LNCaP clone FGC (cell line): ENCODE results near the gene LY6G5C.

Source experiments
- DNase-seq: peaks from one replicate; pipeline ENCODE4 v3.0.0-alpha.2; 2011; ENCODE audit warnings: low read depth
- H3K4me3 ChIP-seq: 2 replicates; pipeline ENCODE4 v1.5.1; 2011; ENCODE audit warnings: mild to moderate bottlenecking, low read depth, low read length, control low read depth
- TF ChIP-seq, protein P1 (sequence below): IDR thresholded peaks from 2 replicates; pipeline ENCODE4 v1.5.1; 2012; ENCODE audit warnings: mild to moderate bottlenecking; ENCODE audit not compliant: control insufficient read depth, insufficient read depth; ENCODE audit errors: extremely low read depth

The LY6G5C gene

GRCh38 chr6:31706599-31706998 is 25.7 kb upstream of the LY6G5C start, which contains the start of gene LY6G6F:
LY6G6F (plus strand) TSS chr6:31706866; CDS start chr6:31706907, 41 bp downstream.
- no peak for DNase-seq
- TF ChIP-seq, protein P1, sequence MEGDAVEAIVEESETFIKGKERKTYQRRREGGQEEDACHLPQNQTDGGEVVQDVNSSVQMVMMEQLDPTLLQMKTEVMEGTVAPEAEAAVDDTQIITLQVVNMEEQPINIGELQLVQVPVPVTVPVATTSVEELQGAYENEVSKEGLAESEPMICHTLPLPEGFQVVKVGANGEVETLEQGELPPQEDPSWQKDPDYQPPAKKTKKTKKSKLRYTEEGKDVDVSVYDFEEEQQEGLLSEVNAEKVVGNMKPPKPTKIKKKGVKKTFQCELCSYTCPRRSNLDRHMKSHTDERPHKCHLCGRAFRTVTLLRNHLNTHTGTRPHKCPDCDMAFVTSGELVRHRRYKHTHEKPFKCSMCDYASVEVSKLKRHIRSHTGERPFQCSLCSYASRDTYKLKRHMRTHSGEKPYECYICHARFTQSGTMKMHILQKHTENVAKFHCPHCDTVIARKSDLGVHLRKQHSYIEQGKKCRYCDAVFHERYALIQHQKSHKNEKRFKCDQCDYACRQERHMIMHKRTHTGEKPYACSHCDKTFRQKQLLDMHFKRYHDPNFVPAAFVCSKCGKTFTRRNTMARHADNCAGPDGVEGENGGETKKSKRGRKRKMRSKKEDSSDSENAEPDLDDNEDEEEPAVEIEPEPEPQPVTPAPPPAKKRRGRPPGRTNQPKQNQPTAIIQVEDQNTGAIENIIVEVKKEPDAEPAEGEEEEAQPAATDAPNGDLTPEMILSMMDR = no peak
- no peak within 1 kb of the TSS for H3K4me3 ChIP-seq

DNA sequence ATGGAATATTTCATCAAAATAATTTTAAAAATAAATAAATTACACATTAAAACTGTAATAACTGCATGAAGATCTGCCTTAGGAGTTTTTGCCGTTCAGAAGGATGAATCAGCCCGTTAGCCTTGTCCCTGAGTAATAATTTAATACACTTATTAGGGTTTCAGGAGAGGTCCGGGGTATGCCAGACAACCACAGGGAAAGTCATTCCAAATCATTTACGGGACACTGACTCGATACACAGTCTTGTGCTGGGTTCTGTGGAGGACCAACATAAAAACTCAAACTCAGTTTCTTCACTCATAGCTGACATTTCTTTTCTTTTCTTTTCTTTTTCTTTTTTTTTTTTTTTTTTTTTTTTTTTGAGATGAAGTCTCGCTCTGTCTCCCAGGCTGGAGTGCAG is 25.1 kb upstream of the LY6G5C start:
- H3K4me3 ChIP-seq = no peak overlapping the region
- TF ChIP-seq, protein P1 = no peak
- DNase-seq = no peak

DNA sequence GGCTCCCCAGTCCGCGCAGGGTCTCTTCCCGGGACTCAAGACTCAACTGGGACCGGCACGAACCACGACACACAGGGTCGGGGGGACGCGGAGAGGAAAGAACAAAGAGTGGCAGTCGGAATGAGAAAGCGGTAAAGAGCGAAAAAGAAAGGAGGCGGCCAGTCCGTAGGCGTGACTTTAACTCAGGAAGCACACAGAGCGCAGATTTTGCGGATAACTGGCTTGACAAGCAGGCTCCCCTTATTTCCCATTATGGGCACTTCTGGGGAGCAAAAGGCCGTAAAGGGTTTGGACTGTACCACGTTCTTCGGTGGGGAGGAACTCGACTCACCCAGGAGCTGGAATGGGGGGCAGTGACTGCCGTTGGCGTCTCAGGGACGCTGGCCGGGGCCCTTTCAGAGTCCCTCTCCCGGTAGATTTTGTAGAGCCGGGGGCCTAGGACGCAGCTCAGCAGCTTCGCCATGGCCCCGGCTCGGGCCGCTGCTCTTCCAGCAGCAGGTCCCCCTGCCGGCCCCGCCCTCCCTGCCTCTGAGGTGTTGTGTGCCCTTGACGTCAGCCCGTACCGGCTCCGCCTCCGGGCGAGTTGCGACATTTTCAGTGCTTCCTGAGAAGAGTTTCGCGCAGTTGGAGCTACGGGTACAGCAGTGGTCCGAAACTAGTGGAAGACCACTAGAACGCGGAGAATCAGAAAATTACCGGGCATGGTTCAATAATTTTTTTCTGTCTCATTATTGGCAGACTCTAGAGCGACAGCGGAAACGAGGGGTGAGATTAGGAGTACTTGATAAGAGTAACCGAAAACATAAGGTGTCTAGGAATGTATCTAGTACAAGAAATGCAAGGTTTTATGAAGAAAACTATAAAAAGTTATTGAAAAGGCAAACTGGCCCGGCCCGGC is 22.2 kb upstream of the LY6G5C start, which contains the start of gene ABHD16A:
Gene ABHD16A, minus strand, starts transcription at position 506 of the 898 bp plus-strand sequence. Its CDS starts 43 bp downstream, at position 463.
- H3K4me3 ChIP-seq = peak within 1 kb of the TSS; percentile 92
- peak; percentile 90 for DNase-seq
- TF ChIP-seq, protein P1 = no peak

DNA sequence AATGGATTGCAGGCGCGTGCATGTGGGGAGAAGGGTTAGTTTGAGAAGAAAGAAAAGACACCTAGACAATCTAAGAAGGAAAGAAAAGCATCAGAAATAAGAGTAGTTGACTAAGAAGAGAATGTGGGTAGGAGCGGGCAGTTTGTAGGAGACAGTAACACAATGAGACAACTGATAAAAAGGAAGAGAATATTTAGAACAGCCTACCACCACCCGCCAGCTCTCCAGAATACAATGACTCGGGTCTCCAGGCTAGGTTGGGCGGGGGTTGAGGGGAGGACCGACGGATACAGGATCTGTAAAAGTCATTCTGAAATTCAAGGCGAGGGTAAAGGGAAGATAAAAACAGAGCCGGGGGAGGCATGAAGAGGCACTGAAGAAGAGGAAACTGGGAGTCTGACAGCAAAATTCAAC is 21.5 kb upstream of the LY6G5C start:
- DNase-seq = no peak
- TF ChIP-seq, protein P1 = no peak
- peak overlapping the region; percentile 92 for H3K4me3 ChIP-seq

DNA sequence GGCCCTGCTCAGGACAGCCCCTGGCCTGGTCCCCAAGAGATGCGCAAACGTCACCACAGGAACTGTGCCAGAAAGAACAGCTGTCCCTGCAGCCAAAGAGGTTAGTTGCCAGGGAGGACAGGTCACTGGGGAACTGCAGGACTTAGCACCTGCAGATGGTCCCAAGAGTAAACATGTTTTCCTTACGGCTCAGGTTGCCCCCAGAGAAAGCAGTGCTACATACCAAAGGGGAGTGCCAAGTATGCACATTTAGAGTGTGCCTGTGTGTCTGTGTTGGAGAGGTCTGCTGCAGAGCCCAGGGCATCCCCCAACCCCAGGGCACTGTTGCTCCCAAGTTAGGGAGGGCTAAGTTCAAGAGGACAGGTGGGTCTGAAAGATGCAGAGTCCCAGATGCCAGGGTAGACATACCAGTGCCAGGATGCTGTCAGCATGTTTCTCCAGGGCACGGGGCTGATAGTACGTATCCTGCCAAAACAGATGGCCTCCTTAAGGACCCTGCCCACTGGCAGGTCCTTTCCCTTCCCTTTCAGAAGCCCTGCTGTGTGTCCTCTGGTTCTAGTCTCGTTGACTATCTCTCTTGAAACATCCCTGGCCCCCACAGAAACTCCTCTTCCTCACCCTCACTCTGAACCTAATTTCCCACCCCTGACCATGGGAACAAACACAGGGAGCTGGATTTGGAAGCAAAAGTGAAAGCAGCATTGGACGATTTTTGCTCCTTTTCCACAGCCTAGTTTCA is 21.0 kb upstream of the LY6G5C start:
- no peak for DNase-seq
- H3K4me3 ChIP-seq = peak overlapping the region; percentile 92
- TF ChIP-seq, protein P1 = no peak

- no peak overlapping the region for H3K4me3 ChIP-seq
- TF ChIP-seq, protein P1 = no peak
- DNase-seq = no peak
These were observed 20.0 kb upstream of the LY6G5C start for GRCh38 chr6:31700740-31701401.
